ENCODE measurements around the gene DOK6.
"Not testable (repeated sequence)": the region's sequence is repeated elsewhere in the genome, so short reads cannot be mapped to it uniquely, and the experiment has no call there.

The DOK6 gene

DNA sequence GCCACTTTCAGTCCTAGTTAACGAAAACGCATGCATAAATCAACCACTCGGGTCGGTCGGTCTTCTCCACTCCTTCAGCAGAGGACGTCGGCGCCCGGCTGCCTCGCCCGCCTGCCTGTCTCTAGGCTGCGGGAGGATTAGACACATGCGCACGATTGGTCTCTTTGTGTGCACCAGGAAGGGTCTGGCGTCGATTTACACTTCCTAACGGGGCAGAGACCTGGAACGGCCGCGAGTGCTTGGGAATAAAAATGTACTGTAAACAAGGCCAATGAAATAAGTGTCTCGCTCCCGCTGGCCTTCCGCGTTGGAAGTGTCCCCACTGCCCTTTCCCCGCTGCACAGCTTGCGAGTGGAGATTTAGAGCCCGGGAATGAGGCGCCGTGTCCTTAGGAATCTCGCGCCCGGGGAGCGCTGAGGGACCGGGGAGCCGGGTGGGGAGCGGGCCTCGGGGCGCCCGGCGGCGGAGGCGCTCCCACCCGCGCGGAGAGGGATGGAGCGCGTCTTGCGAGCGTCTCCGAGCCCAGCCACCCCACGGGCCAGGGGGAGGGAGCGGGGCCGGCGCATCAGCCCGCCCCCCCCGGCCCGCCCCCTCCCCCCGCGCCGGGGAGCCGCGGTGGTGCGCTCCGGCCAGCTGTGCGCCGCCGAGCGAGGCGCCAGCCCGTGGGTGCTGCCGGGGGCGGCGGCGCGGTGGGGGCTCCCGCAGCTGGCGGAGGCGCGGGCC is at the start of gene DOK6:
DOK6 (plus strand) TSS at position 636 of the 723 bp plus-strand sequence.
- no peak for DNase-seq (ENCODE audit: low read depth in 2 of 2)

DNA sequence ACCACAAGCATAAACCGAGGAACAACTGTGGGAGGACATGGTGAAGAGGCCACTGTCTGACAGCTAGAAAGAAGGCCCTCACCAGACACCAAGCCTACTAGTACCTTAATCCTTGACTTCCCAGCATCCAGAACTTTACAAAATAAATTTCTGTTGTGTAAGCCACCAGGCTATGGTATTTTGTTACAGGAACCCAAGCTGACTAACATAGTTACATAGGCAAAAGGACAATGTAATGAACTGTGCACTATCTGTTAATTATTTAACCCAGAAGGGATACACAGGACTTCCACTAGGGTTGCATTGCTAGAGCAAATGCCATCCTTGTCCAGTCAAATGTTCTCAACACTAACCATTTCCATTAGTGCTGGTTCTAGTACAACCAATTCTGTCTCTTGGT is 47.7 kb upstream of the DOK6 start:
- DNase-seq (ENCODE audit: low read depth in 2 of 2): no peak

GRCh38 chr18:69357590-69357989 is 43.1 kb upstream of the DOK6 start:
- DNase-seq (ENCODE audit: low read depth in 2 of 2): no peak

- no peak for DNase-seq (ENCODE audit: low read depth in 2 of 2)
Measured at GRCh38 chr18:69358212-69358895, 42.3 kb upstream of the DOK6 start.

DNA sequence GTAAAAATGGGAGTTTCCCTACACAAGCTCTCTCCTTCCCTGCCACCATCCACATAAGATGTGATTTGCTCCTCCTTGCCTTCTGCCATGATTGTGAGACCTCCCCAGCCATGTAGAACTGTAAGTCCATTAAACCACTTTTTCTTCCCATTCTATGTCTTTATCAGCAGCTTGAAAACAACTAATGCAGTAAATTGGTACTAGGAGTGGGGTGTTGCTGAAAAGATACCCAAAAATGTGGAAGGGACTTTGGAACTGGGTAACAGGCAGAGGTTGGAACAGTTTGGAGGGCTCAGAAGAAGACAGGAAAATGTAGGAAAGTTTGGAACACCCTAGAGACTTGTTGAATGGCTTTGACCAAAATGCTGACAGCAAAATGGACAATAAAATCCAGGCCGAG is 40.9 kb upstream of the DOK6 start:
- DNase-seq (ENCODE audit: low read depth in 2 of 2): not testable (repeated sequence)

DNA sequence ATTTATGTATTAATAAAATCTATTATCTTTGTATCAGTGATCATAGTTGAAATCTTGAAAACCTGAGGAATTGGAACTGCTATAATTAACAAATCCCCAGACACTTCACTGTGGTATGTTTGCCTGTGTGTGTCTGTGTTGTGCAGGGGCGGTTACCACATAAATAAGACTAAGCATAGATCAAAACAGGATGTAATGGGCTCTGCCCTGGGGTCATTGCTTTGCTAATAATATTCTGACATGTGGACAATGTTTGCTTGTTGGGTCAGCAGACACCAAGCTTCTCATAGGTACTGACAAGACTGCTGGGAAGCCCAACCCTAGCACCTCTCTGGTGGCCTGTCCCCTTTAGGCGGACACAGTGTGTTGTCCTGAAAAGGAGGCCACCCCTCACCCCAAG is 35.8 kb upstream of the DOK6 start:
- DNase-seq (ENCODE audit: low read depth in 2 of 2): no peak

DNA sequence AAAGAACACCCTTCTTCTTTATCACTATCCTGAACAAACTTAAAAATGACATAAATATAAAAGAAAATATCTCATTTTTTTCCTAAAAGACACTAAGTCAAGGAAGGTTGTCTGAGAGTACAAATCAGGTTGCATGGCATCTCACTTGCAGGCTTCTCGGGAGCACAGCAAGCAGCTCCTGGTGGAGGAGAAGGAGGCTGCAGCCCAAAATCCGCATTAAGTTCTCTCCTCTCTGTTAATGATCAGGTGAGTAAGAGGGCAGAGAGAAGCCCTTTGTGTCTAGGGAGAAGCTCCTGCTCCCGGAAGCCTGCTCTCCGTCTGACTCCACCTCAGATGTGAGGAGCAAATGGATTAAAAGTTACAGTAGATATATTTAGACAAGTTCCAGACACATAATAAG is 35.0 kb upstream of the DOK6 start:
- no peak for DNase-seq (ENCODE audit: low read depth in 2 of 2)

GRCh38 chr18:69367104-69367503 is 33.6 kb upstream of the DOK6 start:
- DNase-seq (ENCODE audit: low read depth in 2 of 2): no peak

- no peak for DNase-seq (ENCODE audit: low read depth in 2 of 2)
Measured at GRCh38 chr18:69371729-69372128, 29.0 kb upstream of the DOK6 start.

DNA sequence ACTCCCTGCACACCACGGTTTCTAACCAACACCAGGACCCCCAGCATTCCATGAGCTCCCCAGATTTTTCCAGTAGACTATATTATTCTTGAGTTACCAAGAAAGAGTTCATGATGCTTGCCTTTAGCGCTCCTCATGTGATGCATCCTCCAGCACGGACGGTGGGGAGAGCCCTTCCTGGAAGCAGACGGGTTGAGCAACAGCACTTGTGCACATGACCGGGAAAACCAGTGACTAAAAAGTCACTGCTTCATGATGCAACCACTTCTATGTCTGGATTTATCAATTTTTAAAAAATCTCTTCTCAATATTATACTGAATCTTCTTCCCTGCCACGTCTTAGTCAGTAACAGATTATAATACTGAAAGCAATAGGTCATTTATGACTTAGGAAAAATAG is 20.4 kb upstream of the DOK6 start:
- no peak for DNase-seq (ENCODE audit: low read depth in 2 of 2)

GRCh38 chr18:69383186-69383585 is 17.5 kb upstream of the DOK6 start:
- no peak for DNase-seq (ENCODE audit: low read depth in 2 of 2)

DNA sequence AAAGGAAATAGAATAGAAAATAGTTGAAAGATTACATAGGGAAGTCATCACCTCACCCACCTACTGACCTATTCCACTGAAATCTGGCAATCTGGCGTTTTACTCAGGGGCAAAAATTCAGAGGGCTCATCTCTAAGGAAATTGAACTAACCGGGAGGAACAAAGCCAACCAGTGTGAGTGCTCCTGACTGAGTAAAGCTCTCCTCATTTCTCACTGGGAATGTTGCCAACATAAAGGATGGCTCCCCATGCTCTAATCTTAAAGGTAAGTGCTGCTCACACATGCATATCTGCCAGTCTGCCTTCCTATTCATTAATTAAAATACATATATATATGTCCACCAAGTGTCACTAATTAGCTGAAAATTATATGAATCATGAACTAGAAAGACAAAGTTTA is 13.5 kb upstream of the DOK6 start:
- no peak for DNase-seq (ENCODE audit: low read depth in 2 of 2)

GRCh38 chr18:69388222-69388621 is 12.5 kb upstream of the DOK6 start:
- no peak for DNase-seq (ENCODE audit: low read depth in 2 of 2)

GRCh38 chr18:69397096-69397495 is 3.6 kb upstream of the DOK6 start:
- DNase-seq (ENCODE audit: low read depth in 2 of 2): no peak

DNA sequence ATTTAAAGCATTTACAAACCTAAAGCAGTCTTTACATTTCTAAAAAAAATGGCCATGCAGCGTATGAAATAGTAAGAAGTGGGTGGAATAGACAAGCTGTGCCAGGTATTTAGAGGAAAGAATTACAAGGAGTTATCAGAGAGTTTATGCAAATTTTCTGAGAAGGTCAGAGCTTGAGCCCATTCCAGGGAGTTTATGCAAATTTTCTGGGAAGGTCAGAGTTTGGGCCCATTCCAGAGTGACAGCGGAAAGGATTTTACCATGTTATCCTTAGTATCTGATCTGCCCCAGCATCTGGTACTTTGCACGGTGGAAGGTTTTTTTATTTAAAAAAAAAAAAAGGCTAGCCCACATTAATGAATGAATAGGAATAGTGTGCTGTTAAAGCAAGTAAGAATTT is 1.4 kb upstream of the DOK6 start:
- DNase-seq (ENCODE audit: low read depth in 2 of 2): no peak

- DNase-seq (ENCODE audit: low read depth in 2 of 2): no peak
Measured at GRCh38 chr18:69400976-69401225, 213 bp downstream of the DOK6 start.

GRCh38 chr18:69401226-69401971 is 711 bp downstream of the DOK6 start:
- DNase-seq (ENCODE audit: low read depth in 2 of 2): no peak

DNA sequence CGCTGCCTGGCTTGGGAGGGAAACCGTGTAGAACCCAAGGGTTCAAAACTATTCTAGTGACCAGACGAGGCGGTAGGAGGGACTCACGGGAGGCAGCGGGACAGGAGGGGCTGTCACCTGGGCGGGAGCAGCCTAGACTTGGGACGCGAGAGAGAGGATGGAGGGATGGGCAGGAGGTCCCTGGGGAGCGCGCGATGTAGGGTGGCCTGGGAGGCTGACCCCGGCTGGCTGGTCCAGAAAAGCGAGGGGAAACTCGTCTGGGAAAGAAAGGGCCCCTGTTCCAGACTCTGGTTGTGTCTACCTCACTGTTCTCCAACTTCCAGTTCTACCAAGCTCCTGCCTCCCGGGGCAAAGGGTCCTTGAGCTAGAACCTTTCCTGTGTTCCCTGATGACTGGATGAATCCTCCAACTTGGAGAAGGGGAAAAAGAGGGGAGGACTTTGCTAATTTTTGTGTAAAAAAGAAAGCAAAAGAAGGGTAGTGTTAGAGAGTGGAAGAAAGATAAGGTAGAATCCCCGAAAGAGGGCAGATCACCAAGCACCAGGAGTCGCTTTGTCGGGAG is 1.4 kb downstream of the DOK6 start:
- no peak for DNase-seq (ENCODE audit: low read depth in 2 of 2)

DNA sequence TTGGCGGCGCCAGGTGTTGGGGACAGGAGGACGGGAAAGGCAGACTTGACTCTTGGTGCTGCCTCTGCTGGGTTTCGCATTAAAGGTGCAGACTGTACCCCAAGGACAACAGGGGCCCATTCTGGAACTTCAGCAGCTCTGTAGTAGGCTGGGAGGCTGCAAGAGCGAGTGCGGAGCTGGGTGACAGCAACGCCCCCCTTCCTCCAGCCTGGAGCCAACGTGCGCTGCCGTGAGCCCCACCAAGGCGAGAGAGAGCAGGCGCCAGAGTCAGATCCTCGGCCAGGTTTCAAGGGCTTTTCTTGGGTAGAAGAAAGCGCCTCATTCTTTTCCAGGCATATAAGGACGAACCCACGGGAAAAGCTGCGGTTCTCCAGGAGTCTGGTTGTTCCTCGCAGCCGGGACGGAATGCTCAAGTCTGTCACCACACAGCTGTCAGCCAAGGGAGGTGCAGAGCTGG is 1.9 kb downstream of the DOK6 start:
- DNase-seq (ENCODE audit: low read depth in 2 of 2): no peak

DNA sequence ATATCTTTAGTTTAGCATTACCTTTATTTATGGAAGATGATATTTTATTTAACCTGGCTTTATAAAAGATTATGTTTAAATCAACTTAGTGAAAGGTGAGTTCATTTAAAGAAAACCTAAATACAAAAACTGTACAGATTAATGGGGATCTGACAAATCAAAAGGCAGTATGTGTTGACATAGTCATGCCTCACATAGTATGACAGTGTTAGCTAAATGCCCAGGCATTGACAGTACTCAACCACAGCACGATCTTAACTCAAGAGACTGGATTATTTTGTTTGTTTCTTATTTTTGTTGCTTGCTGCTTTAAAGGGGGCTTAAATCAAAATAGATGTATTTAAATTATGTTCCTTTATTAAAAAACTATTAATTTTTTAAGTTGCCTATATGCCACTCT is 7.8 kb downstream of the DOK6 start:
- no peak for DNase-seq (ENCODE audit: low read depth in 2 of 2)

DNA sequence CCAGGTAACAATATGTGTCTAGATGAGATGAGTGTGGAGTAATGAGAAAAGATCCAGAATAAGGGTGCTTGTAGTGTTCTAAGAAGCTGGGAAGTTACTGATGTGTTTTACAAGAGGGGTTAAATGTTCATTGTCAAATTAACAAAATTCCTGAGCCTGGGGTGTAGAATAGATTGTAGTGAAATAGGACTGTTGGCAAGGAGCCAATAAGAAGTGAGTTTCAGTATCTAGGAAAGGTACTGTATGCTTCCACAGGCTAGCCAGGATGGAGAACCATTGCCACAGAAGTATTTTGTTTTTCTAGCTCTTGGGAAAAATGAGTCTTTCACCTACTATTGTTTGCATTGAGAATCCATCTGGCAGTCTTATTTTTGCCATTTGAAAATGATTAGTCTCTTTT is 10.5 kb downstream of the DOK6 start:
- no peak for DNase-seq (ENCODE audit: low read depth in 2 of 2)

- DNase-seq (ENCODE audit: low read depth in 2 of 2): no peak
Measured at GRCh38 chr18:69414184-69414583, 13.5 kb downstream of the DOK6 start.

GRCh38 chr18:69432847-69433246 is 32.2 kb downstream of the DOK6 start:
- no peak for DNase-seq (ENCODE audit: low read depth in 2 of 2)
